Panc1 (cell line): ENCODE data around the gene TSC2.

ENCODE experiments used
- CTCF ChIP-seq: fragments of 450-650 bp; IDR thresholded peaks from 2 replicates; pipeline ENCODE4 v1.5.1; 2017; ENCODE audit warnings: mild to moderate bottlenecking
- TCF7L2 ChIP-seq: IDR thresholded peaks from 2 replicates; pipeline ENCODE4 v1.6.1; 2011; ENCODE audit warnings: mild to moderate bottlenecking, low read depth, low read length, inconsistent platforms

DNA sequence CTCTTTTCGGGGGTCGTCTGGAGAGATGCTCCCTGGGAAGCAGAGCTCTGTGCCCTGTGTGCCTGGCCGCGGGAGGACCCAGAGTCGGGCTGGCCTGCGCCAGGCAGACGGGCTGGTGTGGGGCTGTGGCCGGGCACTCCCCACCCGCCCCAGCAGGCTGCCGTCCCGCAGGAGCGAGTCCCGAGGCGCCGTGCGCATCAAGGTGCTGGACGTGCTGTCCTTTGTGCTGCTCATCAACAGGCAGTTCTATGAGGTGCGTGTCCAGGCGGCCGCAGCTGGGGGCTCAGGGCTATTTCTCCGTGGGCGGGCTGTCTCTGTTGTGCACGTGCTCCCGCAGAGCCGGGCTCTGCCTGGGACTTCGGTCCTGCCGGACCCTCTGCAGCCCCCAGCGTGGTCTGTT lies 15.0 kb downstream of the TSC2 start:
- TF ChIP-seq TCF7L2 (no peak), CTCF (no peak)
